KG1 (cell line): ENCODE data around the gene KRT86.
"Not testable (repeated sequence)": the region's sequence is repeated elsewhere in the genome, so short reads cannot be mapped to it uniquely, and the experiment has no call there.

ENCODE experiments used
- DNase-seq: peaks from one replicate; lab custom pipeline; 2025; lab: John Stamatoyannopoulos, UW

Gene KRT86

DNA sequence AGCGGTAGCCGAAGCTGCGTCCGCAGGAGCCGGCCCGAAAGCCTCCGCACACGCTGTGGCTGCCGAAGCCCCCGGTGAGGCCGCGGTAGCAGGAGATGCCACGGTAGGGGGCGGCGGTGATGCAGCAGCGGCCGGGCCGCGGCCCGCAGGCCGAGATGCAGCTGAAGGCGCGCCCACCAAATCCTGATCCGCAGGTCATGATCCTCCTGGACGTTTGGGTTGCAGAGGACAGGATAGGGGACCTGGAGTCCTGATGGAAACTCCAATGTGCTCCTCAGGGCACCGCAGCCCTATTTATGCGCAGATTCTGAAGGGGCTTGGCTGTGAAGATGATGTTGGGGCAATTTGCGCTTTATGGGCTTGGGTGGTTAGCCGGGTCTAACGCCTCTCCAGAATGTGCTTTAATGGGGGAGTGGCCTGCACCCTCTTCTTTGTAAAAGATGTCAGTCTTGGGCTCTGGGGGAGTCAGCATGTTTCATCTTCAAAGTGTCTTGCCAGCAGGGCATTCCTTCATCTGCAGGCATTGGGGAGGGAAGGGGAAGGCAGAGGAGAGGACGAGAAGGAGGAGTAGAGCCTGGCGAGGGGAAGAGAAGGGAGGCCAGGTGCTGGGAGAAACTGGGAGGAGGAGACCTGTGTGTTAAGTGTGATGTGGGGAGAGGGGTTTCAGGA, 17.0 kb downstream of the KRT86 start, which contains the start of gene KRT81:
KRT81 (minus strand) TSS at position 268 of the 669 bp plus-strand sequence; CDS start at position 199, 69 bp downstream.
- DNase-seq, result no peak

DNA sequence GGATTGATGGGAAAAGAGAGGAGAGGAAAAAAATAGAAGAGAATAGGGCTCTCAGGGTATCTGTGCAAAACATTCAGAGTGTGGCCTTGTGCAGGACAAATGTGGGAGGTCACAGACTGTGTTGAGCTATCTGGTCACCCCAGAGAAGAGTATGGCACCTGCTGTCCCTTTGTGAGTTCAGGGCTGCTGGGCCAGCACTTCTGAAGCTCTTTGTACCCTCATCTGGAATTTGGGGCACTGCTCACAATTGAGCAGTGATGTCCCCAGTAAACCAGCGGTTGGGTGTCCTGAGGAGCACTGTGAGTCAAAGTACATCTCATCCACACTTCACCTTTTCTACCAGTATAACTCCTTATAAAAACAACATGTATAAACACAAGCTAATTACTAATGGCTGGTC, 19.5 kb downstream of the KRT86 start:
- no peak for DNase-seq

GRCh38 chr12:52294803-52295202, 20.4 kb downstream of the KRT86 start:
- DNase-seq, result no peak

DNA sequence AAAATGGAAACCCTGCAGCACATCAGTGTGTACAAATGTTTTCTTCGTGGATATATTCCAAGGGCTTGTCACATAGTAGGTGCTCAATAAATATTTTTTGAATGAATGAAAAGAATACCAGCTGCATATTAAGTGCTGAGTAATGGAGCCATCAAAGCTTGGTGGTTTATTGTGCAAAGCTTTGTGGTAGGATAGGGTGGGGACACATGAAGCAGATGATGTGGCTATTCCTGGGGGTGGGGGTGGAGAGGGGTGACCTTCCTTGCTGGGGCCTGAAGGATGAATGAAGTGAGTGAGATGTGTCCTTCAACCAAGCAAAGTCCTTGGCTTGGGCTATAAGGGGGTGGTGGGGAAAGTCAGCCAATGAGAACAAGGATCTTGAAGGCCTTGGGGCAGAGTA, 21.2 kb downstream of the KRT86 start:
- DNase-seq, result no peak

GRCh38 chr12:52296572-52297215, 22.2 kb downstream of the KRT86 start:
- no peak for DNase-seq

DNA sequence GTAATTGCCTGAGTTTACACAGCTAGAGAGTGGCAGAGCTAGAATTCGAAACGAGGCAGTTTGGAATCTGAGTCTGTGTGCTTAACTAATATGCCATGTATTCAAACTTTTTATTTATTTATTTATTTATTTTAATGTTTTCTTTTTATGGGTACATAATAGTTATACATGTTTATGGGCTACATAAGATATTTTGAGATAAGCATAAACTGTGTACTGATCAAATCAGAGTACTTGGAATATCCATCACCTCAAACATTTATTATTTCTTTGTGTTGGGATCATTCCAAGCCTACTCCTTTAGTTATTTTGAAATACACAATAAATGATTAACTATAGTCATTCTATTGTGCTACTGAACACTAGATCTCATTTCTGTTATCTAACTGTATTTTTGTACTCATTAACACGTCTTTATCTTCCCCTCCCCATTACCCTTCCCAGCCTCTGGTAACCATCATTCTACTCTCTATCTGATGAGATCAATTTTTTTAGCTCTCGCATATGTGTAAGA, 24.3 kb downstream of the KRT86 start:
- DNase-seq, result no peak

GRCh38 chr12:52300796-52301691, 26.6 kb downstream of the KRT86 start:
- DNase-seq, result no peak

GRCh38 chr12:52301721-52302120, 27.3 kb downstream of the KRT86 start:
- not testable (repeated sequence) for DNase-seq

DNA sequence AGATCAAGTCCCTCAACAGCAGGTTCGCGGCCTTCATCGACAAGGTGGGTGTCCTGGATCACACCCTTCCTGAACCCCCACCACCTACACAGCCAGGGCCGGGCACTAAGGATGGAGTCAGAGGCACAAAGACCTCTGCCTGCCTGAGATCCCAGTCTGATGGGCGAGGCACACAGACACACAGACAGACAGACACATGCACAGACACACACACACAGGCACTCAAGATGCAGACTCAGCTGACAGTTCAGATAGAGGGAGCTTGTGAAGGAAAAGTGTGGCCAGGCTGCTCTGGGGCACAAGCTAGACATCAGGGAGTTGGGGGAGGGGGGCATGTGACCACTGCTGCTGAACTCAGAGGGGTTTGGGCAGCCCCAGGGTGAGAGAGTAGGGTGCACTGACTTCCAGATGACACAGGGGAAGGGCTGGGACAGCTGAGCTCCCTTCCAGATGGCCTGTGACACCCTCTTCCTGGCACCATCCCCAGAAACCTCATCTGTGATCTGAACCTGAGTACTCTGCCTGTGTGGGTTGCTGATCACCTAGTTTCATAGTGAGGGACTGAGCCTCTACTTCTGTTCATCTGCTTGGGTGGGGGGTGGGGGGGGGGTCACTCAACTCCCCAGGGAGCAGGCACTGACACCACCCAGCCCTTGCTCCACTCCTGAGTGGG, 27.9 kb downstream of the KRT86 start:
- DNase-seq, result not testable (repeated sequence)

- DNase-seq, result not testable (repeated sequence)
Observed at GRCh38 chr12:52304941-52305411, 30.5 kb downstream of the KRT86 start.

DNA sequence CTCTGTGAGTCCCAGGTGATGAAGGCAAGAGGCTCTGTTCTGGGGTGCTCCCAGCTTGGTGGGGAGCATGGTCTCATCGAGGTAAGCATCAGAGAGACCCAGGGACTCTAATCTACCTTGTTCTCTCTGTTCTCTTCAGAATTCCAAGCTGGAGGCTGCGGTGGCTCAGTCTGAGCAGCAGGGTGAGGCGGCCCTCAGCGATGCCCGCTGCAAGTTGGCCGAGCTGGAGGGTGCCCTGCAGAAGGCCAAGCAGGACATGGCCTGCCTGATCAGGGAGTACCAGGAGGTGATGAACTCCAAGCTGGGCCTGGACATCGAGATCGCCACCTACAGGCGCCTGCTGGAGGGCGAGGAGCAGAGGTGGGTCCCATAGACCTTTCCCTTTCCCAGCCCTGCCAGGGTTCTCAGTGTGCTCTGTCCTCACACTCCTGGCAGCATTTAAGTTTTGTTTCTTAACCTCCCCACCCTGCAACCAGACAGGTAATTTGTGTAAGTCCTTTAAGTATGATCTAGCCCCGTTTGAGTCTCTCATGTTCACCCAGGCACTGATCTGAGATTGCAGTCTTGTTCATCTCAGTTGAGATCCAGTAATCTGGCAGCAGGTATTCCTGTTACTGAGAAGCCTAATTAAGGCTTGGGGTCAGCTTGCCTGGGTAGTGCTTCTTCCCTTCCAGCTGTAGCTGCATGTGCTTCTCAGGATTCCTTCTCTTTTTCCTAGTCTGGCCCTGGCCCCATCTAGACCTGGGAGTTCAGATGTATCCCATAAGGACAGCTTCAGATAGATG, 31.7 kb downstream of the KRT86 start:
- DNase-seq, result no peak

DNA sequence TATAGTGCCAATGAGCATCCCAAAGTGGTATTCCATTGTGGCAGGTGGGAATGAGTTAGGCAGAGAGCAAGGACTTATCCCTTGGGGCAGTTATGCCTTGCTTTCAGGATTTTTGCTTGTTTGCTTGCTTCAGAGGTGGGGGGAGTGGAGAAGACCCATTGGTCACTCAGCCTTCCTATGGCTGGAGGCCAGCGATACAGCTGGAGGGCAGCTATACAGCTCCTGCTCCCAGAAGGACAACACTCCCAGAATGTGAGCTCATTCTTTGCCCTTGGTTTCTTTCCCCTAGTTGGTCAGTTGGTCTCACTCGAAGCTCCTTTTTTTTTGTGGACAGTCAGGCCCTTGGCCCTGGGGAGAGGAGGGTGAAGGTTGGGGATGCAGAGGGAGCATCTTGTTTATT, 32.3 kb downstream of the KRT86 start:
- DNase-seq, result no peak

GRCh38 chr12:52307836-52308805, 33.7 kb downstream of the KRT86 start:
- DNase-seq, result no peak

- no peak for DNase-seq
Observed at GRCh38 chr12:52308806-52309425, 34.5 kb downstream of the KRT86 start.

DNA sequence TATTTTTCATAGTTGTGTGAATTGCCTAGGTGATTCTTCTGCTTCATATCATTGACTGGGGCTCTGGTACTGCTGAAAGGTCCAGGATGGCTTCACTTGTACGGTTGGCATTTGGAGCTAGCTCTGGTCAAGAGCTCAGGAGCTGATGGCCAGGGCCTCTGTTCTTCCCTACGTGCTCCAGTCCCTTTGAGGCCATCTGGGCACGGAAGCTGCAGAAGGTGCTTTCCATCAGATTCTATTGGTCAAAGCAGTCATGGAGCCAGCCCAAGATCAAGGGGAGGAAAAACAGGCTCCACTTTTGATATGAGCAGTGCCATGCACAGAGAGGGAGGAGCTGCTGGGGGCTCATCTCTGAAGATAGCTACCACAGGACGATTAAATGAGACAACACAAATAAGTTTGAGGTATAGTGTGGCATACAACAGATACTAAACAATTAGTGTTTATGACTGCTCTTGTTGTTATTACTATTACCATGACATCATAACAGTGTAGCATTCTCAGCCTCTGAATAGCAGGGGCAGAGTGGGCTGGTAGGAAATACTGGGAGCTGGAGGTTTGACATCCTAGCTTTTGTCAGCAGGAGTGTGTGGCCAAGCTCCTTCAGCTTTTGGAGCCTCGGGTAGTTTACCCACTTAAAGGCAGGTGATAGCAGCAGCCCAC, 36.3 kb downstream of the KRT86 start:
- DNase-seq, result no peak

DNA sequence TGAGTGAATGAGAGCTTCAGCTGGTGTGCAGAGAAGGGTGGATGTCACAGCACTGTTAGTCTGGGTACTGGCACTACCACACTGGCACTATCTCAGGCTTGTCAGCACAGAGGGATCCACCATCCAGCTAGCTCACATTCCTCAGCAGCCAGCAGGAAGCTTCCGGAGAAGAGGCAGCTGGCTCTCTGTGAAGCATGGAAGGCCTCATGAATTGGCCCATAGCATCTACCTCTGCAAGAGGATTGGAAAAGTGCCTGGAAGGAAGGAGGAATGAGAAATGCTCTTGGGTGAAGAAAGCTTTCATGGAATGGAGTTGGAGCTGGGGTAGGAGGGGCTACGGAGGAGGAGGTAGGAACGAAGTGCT, 36.8 kb downstream of the KRT86 start:
- DNase-seq, result no peak

GRCh38 chr12:52312086-52312485, 37.6 kb downstream of the KRT86 start:
- no peak for DNase-seq

GRCh38 chr12:52313461-52313860, 39.0 kb downstream of the KRT86 start:
- DNase-seq, result no peak

- DNase-seq, result no peak
Observed at GRCh38 chr12:52313926-52314325, 39.5 kb downstream of the KRT86 start.
